H1 (cell line): ENCODE results near the gene MARCHF3. TPM values are rescaled to one million over a fixed set of nuclear protein-coding genes. Genes with fewer than 3 reads are reported as not detected.

Experiments used
- CREB1 ChIP-seq: IDR thresholded peaks from 2 replicates; pipeline ENCODE4 v1.6.1; 2012; ENCODE audit warnings: inconsistent platforms
- KDM1A ChIP-seq: fragments of 200-600, 300-600 bp; sonication (generic); IDR thresholded peaks from 2 replicates; pipeline ENCODE4 v1.7.1; 2016; ENCODE audit warnings: mild to moderate bottlenecking, low read length, borderline replicate concordance
- POLR2A ChIP-seq, 2 experiments: IDR thresholded peaks; 1 replicate in 1 of 2; 2 replicates in 1 of 2; pipeline ENCODE4 v1.6.1; 2011; ENCODE audit warnings: low read depth in 2 of 2, low read length in 2 of 2, mild to moderate bottlenecking in 2 of 2; ENCODE audit errors: control extremely low read depth in 1 of 2
- SIN3A ChIP-seq, 2 experiments: IDR thresholded peaks in 1 of 2; conservative IDR thresholded peaks in 1 of 2; 2 replicates each; pipeline ENCODE4 v1.6.1; 2011 to 2012; ENCODE audit warnings: low read length in 2 of 2, improper control_type of control experiment in 1 of 2, low read depth in 1 of 2, mild to moderate bottlenecking in 1 of 2
- polyA plus RNA-seq, 7 experiments: library from polyadenylated mRNA; depleted of rRNA in 3 of 7; stranded (reverse) in 5 of 7; unstranded in 2 of 7; fragments of >200 nt in 5 of 7; fragments of 200-250 nt in 2 of 7; gene quantifications; 1 replicate in 5 of 7; 2 replicates in 1 of 7; 4 replicates in 1 of 7; pipeline versions ENCODE4 v1.2.1 to v1.2.3, GENCODE V29; 2011 to 2013; ENCODE audit warnings: missing spikeins in 2 of 7, mixed read lengths in 2 of 7
- total RNA-seq: library from RNA; stranded (reverse); fragmentation: NEBNext Ultra II Directional; extraction: Animal tissue kit (Norgen Biotek cat#: 25700); gene quantifications from 2 replicates; pipeline ENCODE4 v1.2.1, GENCODE V29; 2021
- TF ChIP-seq, protein P1 (sequence below): IDR thresholded peaks from 2 replicates; pipeline ENCODE4 v1.6.1; 2012; ENCODE audit warnings: low read length, inconsistent platforms
- TF ChIP-seq, protein P2 (sequence below): fragments of 300-600 bp; sonication (generic); IDR thresholded peaks from 2 replicates; pipeline ENCODE4 v1.7.1; 2012; ENCODE audit warnings: low read length, moderate library complexity, mild to moderate bottlenecking, inconsistent platforms; ENCODE audit not compliant: insufficient replicate concordance

Gene MARCHF3
- total and polyA plus RNA-seq, 2 of the 8 experiments (the other 6 are each of a cell fraction or from before 2014, with no cell fraction given) = 12.0 to 16.9 TPM

DNA sequence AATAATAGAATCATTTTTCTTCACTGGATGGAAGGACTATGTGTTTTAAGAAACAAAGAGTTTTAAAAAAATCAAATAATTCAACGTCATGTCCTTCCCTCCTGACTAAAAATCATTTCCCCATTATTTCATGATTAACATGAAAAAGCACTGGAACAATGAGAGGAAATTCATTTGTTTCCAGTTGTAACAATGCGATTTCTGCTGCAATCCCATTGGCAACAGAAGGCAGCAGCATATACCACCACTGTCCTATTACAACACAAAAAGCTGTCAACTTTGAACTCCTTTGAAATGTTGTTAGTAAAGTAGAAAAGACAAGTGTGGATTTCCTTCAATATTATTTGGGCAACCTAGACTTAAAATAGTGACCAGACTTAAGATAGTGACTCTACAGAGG lies 39.9 kb upstream of the MARCHF3 start (continued):
- TF ChIP-seq SIN3A (conservative IDR thresholded peaks at IDR 0.05 in 1 of 2, IDR thresholded peaks at IDR 0.05 in 1 of 2; ENCODE audit: low read depth in 1 of 2, low read length in 2 of 2) (no peak), CREB1 (no peak), POLR2A (IDR thresholded peaks at IDR 0.05; ENCODE audit: control extremely low read depth in 1 of 2, low read depth in 2 of 2, low read length in 2 of 2) (no peak), KDM1A (no peak)
- TF ChIP-seq, protein P1, sequence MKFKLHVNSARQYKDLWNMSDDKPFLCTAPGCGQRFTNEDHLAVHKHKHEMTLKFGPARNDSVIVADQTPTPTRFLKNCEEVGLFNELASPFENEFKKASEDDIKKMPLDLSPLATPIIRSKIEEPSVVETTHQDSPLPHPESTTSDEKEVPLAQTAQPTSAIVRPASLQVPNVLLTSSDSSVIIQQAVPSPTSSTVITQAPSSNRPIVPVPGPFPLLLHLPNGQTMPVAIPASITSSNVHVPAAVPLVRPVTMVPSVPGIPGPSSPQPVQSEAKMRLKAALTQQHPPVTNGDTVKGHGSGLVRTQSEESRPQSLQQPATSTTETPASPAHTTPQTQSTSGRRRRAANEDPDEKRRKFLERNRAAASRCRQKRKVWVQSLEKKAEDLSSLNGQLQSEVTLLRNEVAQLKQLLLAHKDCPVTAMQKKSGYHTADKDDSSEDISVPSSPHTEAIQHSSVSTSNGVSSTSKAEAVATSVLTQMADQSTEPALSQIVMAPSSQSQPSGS = no peak
- TF ChIP-seq, protein P2, sequence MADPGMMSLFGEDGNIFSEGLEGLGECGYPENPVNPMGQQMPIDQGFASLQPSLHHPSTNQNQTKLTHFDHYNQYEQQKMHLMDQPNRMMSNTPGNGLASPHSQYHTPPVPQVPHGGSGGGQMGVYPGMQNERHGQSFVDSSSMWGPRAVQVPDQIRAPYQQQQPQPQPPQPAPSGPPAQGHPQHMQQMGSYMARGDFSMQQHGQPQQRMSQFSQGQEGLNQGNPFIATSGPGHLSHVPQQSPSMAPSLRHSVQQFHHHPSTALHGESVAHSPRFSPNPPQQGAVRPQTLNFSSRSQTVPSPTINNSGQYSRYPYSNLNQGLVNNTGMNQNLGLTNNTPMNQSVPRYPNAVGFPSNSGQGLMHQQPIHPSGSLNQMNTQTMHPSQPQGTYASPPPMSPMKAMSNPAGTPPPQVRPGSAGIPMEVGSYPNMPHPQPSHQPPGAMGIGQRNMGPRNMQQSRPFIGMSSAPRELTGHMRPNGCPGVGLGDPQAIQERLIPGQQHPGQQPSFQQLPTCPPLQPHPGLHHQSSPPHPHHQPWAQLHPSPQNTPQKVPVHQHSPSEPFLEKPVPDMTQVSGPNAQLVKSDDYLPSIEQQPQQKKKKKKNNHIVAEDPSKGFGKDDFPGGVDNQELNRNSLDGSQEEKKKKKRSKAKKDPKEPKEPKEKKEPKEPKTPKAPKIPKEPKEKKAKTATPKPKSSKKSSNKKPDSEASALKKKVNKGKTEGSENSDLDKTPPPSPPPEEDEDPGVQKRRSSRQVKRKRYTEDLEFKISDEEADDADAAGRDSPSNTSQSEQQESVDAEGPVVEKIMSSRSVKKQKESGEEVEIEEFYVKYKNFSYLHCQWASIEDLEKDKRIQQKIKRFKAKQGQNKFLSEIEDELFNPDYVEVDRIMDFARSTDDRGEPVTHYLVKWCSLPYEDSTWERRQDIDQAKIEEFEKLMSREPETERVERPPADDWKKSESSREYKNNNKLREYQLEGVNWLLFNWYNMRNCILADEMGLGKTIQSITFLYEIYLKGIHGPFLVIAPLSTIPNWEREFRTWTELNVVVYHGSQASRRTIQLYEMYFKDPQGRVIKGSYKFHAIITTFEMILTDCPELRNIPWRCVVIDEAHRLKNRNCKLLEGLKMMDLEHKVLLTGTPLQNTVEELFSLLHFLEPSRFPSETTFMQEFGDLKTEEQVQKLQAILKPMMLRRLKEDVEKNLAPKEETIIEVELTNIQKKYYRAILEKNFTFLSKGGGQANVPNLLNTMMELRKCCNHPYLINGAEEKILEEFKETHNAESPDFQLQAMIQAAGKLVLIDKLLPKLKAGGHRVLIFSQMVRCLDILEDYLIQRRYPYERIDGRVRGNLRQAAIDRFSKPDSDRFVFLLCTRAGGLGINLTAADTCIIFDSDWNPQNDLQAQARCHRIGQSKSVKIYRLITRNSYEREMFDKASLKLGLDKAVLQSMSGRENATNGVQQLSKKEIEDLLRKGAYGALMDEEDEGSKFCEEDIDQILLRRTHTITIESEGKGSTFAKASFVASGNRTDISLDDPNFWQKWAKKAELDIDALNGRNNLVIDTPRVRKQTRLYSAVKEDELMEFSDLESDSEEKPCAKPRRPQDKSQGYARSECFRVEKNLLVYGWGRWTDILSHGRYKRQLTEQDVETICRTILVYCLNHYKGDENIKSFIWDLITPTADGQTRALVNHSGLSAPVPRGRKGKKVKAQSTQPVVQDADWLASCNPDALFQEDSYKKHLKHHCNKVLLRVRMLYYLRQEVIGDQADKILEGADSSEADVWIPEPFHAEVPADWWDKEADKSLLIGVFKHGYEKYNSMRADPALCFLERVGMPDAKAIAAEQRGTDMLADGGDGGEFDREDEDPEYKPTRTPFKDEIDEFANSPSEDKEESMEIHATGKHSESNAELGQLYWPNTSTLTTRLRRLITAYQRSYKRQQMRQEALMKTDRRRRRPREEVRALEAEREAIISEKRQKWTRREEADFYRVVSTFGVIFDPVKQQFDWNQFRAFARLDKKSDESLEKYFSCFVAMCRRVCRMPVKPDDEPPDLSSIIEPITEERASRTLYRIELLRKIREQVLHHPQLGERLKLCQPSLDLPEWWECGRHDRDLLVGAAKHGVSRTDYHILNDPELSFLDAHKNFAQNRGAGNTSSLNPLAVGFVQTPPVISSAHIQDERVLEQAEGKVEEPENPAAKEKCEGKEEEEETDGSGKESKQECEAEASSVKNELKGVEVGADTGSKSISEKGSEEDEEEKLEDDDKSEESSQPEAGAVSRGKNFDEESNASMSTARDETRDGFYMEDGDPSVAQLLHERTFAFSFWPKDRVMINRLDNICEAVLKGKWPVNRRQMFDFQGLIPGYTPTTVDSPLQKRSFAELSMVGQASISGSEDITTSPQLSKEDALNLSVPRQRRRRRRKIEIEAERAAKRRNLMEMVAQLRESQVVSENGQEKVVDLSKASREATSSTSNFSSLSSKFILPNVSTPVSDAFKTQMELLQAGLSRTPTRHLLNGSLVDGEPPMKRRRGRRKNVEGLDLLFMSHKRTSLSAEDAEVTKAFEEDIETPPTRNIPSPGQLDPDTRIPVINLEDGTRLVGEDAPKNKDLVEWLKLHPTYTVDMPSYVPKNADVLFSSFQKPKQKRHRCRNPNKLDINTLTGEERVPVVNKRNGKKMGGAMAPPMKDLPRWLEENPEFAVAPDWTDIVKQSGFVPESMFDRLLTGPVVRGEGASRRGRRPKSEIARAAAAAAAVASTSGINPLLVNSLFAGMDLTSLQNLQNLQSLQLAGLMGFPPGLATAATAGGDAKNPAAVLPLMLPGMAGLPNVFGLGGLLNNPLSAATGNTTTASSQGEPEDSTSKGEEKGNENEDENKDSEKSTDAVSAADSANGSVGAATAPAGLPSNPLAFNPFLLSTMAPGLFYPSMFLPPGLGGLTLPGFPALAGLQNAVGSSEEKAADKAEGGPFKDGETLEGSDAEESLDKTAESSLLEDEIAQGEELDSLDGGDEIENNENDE = no peak
